K562 (cell line): ENCODE results near the gene PM20D1. TPM values are rescaled to one million over a fixed set of nuclear protein-coding genes. Genes with fewer than 3 reads are reported as not detected.
A peak's percentile ranks its signal among the peaks of the same experiment; 100 is the strongest.

Source experiments
- ATF1 ChIP-seq, 2 experiments: fragments of 450-650 bp in 1 of 2; IDR thresholded peaks; 2 replicates each; pipeline ENCODE4 v1.6.1; 2016; ENCODE audit warnings: missing compliant biosample characterization in 1 of 2, missing genetic modification characterization in 1 of 2
- BCOR ChIP-seq: fragments of 450-650 bp; IDR thresholded peaks from 2 replicates; pipeline ENCODE4 v1.6.1; 2016
- ELF4 ChIP-seq: fragments of 450-650 bp; formaldehyde crosslinking; IDR thresholded peaks from 2 replicates; pipeline ENCODE4 v1.4.0; 2022; ENCODE audit warnings: missing genetic modification characterization
- ESRRA ChIP-seq: fragments of 450-650 bp; IDR thresholded peaks from 2 replicates; pipeline ENCODE4 v1.6.1; 2014; ENCODE audit warnings: low read depth, mild to moderate bottlenecking, moderate library complexity, borderline replicate concordance
- FOXK1 ChIP-seq: sonication (generic); formaldehyde crosslinking; IDR thresholded peaks from 2 replicates; pipeline ENCODE4 v1.8.0; 2022; ENCODE audit warnings: missing genetic modification reagents, mild to moderate bottlenecking, borderline replicate concordance
- GTF2F1 ChIP-seq: IDR thresholded peaks from 2 replicates; pipeline ENCODE4 v1.6.1; 2011; ENCODE audit warnings: low read depth, low read length, improper control_type of control experiment
- MCM7 ChIP-seq, 2 experiments: fragments of 450-650 bp; IDR thresholded peaks; 2 replicates each; pipeline ENCODE4 v1.6.1; 2016 to 2018
- MECOM ChIP-seq: fragments of 250-450 bp; sonication (Bioruptor Pico); IDR thresholded peaks from 2 replicates; pipeline ENCODE4 v1.8.0; 2022; ENCODE audit warnings: inconsistent platforms
- NFXL1 ChIP-seq: fragments of 450-650 bp; formaldehyde crosslinking; IDR thresholded peaks from 2 replicates; pipeline ENCODE4 v1.4.0; 2021; ENCODE audit warnings: mild to moderate bottlenecking
- NR1H2 ChIP-seq: sonication (generic); formaldehyde crosslinking; IDR thresholded peaks from 2 replicates; pipeline ENCODE4 v1.4.0; 2020; ENCODE audit warnings: mild to moderate bottlenecking, missing genetic modification reagents
- NUFIP1 ChIP-seq: fragments of 450-650 bp; IDR thresholded peaks from 2 replicates; pipeline ENCODE4 v1.6.1; 2018; ENCODE audit not compliant: partially characterized antibody
- PTBP1 ChIP-seq: fragments of 200-400 bp; formaldehyde crosslinking; IDR thresholded peaks from 2 replicates; pipeline ENCODE4 v1.6.1; 2017; ENCODE audit warnings: low read depth, low read length
- TFAM ChIP-seq: fragments of 250-450 bp; sonication (Bioruptor Pico); conservative IDR thresholded peaks from 2 replicates; pipeline ENCODE4 v1.5.0; 2021; ENCODE audit warnings: mild to moderate bottlenecking, moderate library complexity
- ZNF717 ChIP-seq: fragments of 250-450 bp; sonication (Bioruptor Pico); IDR thresholded peaks from 2 replicates; pipeline ENCODE4 v1.5.0; 2021
- polyA plus RNA-seq, 8 experiments: library from polyadenylated mRNA; depleted of rRNA in 4 of 8; stranded (reverse) in 5 of 8; unstranded in 3 of 8; fragments of >200 nt; fragmentation: Nextera tagmentation in 2 of 8; fragmentation: Illumina TruSeq in 1 of 8; extraction: Ambion mirVana in 2 of 8; extraction: Trizol in 1 of 8; gene quantifications; 2 replicates each; pipeline versions ENCODE4 v1.2.1 to v1.2.3, GENCODE V29; 2011 to 2014; ENCODE audit warnings: inconsistent platforms in 1 of 8, missing spikeins in 1 of 8
- total RNA-seq, 7 experiments: library from RNA; depleted of rRNA in 6 of 7; stranded (reverse); fragments of >200 nt in 6 of 7; fragmentation: Illumina TruSeq in 2 of 7; extraction: Trizol in 2 of 7; gene quantifications; 2 replicates each; pipeline versions ENCODE4 v1.2.1 to v1.2.3, GENCODE V29; 2011 to 2021; ENCODE audit warnings: low replicate concordance in 1 of 7
- TF ChIP-seq, protein P1 (sequence below): fragments of 450-650 bp; IDR thresholded peaks from 2 replicates; pipeline ENCODE4 v1.6.1; 2016; ENCODE audit warnings: mild to moderate bottlenecking, moderate library complexity
- TF ChIP-seq, protein P2 (sequence below): fragments of 250-450 bp; sonication (Bioruptor Pico); IDR thresholded peaks from 2 replicates; pipeline ENCODE4 v1.8.0; 2022; ENCODE audit warnings: inconsistent platforms

The PM20D1 gene
- total and polyA plus RNA-seq, 9 of the 15 experiments (the other 6 are each of a cell fraction or from before 2014, with no cell fraction given): not detected

DNA sequence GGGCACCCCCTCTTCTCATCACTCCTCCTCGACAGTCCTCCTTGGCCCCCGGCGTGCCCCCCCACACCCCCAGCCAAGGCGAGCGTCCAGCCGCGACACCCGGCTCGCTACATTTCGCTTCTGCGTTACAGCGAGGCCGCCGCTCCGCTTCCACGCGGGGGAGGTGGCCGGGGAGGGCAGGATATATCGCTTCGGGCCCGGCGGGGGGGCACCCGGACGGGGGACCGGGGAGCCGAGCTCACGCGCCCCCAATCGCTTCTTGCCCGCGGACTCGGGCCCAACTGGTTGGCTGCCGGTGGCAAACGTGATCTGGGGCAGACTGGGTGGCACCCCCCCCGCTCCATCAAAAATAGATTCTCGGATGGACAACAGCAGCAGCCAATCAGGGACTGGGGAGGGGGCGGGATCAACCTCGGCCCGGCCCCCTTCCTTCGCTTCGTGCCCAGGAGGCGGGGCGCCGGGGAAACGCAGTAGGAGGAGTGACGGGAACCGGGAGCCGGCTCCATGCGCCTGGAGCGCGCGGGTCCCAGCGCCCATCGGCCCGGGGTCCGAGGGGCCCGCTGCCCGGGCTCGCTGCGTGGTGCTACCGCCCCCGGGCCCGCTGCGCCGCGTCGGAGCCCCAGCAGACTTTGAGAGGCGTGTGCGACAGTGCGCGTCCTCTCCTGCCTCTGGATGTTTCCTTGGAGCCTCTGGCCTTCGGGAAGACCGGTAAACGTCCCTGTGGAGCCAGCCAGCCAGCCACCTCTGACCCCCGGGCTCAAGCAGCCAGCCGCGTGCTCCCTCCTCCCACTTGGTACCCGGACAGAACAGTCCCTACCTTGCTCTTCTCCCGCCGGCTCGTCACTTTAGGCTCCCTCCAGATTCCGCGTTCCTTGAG, 36.8 kb downstream of the PM20D1 start, which contains the start of gene SLC41A1 (continued):
- TF ChIP-seq, protein P1, sequence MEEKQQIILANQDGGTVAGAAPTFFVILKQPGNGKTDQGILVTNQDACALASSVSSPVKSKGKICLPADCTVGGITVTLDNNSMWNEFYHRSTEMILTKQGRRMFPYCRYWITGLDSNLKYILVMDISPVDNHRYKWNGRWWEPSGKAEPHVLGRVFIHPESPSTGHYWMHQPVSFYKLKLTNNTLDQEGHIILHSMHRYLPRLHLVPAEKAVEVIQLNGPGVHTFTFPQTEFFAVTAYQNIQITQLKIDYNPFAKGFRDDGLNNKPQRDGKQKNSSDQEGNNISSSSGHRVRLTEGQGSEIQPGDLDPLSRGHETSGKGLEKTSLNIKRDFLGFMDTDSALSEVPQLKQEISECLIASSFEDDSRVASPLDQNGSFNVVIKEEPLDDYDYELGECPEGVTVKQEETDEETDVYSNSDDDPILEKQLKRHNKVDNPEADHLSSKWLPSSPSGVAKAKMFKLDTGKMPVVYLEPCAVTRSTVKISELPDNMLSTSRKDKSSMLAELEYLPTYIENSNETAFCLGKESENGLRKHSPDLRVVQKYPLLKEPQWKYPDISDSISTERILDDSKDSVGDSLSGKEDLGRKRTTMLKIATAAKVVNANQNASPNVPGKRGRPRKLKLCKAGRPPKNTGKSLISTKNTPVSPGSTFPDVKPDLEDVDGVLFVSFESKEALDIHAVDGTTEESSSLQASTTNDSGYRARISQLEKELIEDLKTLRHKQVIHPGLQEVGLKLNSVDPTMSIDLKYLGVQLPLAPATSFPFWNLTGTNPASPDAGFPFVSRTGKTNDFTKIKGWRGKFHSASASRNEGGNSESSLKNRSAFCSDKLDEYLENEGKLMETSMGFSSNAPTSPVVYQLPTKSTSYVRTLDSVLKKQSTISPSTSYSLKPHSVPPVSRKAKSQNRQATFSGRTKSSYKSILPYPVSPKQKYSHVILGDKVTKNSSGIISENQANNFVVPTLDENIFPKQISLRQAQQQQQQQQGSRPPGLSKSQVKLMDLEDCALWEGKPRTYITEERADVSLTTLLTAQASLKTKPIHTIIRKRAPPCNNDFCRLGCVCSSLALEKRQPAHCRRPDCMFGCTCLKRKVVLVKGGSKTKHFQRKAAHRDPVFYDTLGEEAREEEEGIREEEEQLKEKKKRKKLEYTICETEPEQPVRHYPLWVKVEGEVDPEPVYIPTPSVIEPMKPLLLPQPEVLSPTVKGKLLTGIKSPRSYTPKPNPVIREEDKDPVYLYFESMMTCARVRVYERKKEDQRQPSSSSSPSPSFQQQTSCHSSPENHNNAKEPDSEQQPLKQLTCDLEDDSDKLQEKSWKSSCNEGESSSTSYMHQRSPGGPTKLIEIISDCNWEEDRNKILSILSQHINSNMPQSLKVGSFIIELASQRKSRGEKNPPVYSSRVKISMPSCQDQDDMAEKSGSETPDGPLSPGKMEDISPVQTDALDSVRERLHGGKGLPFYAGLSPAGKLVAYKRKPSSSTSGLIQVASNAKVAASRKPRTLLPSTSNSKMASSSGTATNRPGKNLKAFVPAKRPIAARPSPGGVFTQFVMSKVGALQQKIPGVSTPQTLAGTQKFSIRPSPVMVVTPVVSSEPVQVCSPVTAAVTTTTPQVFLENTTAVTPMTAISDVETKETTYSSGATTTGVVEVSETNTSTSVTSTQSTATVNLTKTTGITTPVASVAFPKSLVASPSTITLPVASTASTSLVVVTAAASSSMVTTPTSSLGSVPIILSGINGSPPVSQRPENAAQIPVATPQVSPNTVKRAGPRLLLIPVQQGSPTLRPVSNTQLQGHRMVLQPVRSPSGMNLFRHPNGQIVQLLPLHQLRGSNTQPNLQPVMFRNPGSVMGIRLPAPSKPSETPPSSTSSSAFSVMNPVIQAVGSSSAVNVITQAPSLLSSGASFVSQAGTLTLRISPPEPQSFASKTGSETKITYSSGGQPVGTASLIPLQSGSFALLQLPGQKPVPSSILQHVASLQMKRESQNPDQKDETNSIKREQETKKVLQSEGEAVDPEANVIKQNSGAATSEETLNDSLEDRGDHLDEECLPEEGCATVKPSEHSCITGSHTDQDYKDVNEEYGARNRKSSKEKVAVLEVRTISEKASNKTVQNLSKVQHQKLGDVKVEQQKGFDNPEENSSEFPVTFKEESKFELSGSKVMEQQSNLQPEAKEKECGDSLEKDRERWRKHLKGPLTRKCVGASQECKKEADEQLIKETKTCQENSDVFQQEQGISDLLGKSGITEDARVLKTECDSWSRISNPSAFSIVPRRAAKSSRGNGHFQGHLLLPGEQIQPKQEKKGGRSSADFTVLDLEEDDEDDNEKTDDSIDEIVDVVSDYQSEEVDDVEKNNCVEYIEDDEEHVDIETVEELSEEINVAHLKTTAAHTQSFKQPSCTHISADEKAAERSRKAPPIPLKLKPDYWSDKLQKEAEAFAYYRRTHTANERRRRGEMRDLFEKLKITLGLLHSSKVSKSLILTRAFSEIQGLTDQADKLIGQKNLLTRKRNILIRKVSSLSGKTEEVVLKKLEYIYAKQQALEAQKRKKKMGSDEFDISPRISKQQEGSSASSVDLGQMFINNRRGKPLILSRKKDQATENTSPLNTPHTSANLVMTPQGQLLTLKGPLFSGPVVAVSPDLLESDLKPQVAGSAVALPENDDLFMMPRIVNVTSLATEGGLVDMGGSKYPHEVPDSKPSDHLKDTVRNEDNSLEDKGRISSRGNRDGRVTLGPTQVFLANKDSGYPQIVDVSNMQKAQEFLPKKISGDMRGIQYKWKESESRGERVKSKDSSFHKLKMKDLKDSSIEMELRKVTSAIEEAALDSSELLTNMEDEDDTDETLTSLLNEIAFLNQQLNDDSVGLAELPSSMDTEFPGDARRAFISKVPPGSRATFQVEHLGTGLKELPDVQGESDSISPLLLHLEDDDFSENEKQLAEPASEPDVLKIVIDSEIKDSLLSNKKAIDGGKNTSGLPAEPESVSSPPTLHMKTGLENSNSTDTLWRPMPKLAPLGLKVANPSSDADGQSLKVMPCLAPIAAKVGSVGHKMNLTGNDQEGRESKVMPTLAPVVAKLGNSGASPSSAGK: no peak
- TF ChIP-seq PTBP1 (no peak), NUFIP1 (no peak), ZNF717 (CRISPR knock-in tag) (no peak), GTF2F1 (0 out of 2 replicates have a peak, but pooled peaks have one; percentile 23), NR1H2 (no peak), FOXK1 (CRISPR knock-in tag) (0 out of 2 replicates have a peak, but pooled peaks have one; percentile 30), ELF4 (CRISPR knock-in tag) (no peak), MECOM (no peak), NFXL1 (no peak), BCOR (peak; percentile 72), ATF1 (CRISPR knock-in tag; IDR thresholded peaks at IDR 0.05) (no peak; the same call in 1 of the 2 replicates), ATF1 (tag; IDR thresholded peaks at IDR 0.05) (peak; percentile 81), ESRRA (no peak; the same call in 1 of the 2 replicates), TFAM (CRISPR knock-in tag) (no peak), MCM7 (IDR thresholded peaks at IDR 0.05) (no peak)
- TF ChIP-seq, protein P2, sequence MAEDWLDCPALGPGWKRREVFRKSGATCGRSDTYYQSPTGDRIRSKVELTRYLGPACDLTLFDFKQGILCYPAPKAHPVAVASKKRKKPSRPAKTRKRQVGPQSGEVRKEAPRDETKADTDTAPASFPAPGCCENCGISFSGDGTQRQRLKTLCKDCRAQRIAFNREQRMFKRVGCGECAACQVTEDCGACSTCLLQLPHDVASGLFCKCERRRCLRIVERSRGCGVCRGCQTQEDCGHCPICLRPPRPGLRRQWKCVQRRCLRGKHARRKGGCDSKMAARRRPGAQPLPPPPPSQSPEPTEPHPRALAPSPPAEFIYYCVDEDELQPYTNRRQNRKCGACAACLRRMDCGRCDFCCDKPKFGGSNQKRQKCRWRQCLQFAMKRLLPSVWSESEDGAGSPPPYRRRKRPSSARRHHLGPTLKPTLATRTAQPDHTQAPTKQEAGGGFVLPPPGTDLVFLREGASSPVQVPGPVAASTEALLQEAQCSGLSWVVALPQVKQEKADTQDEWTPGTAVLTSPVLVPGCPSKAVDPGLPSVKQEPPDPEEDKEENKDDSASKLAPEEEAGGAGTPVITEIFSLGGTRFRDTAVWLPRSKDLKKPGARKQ (CRISPR knock-in tag): no peak
